Natural killer cell treated with Interleukin-12 subunit alpha and Interleukin-12 subunit beta and Interleukin-15 and Interleukin-18, amount 100 ng/mL, for 72 hours (primary cell): ENCODE measurements around the gene ABCC9. TPM values are rescaled to one million over a fixed set of nuclear protein-coding genes. Genes with fewer than 3 reads are reported as not detected.
"Not testable (repeated sequence)": the region's sequence is repeated elsewhere in the genome, so short reads cannot be mapped to it uniquely, and the experiment has no call there.

ENCODE experiments used
- ATAC-seq, 2 donors: fragments of 150-1000 bp; cut with Tn5 transposase in 1 of 2; sonication (Bioruptor Pico), chemical (Tn5 transposase) in 1 of 2; 2 replicates each; pipeline ENCODE4 v1.10.0; 2021
- DNase-seq: peaks from one replicate; pipeline ENCODE4 v3.0.0; 2022; ENCODE audit warnings: low spot score
- H3K27ac Mint-ChIP-seq, 2 donors: 1 replicate in 1 of 2; 2 replicates in 1 of 2; pipeline ENCODE4 v1.8.0; 2022; ENCODE audit warnings: mixed read lengths in 2 of 2, mild to moderate bottlenecking in 1 of 2, moderate library complexity in 1 of 2
- H3K27me3 Mint-ChIP-seq, 2 donors: 1 replicate in 1 of 2; 2 replicates in 1 of 2; pipeline ENCODE4 v1.8.0; 2022; ENCODE audit warnings: mixed read lengths in 2 of 2
- H3K36me3 Mint-ChIP-seq: one replicate; pipeline ENCODE4 v1.8.0; 2022; ENCODE audit warnings: mixed read lengths
- H3K4me1 Mint-ChIP-seq, 2 donors: 1 replicate in 1 of 2; 2 replicates in 1 of 2; pipeline ENCODE4 v1.8.0; 2022; ENCODE audit warnings: low read depth in 2 of 2, mixed read lengths in 2 of 2, mild to moderate bottlenecking in 1 of 2
- H3K4me3 Mint-ChIP-seq: one replicate; pipeline ENCODE4 v1.8.0; 2022; ENCODE audit warnings: mixed read lengths
- H3K9me3 Mint-ChIP-seq: 2 replicates; pipeline ENCODE4 v1.8.0; 2022; ENCODE audit warnings: mixed read lengths
- total RNA-seq, 2 donors: library from RNA; stranded (reverse); gene quantifications; one replicate each; pipeline ENCODE4 v1.2.3, GENCODE V29; 2022

The ABCC9 gene
- total RNA-seq, 2 donors from 2014 or later, result not detected

GRCh38 chr12:21950649-21951048, 9.4 kb upstream of the ABCC9 start:
- ATAC-seq, result no peak
- no peaks in the 10 kb centered on the region for H3K4me1 Mint-ChIP-seq
- H3K36me3 Mint-ChIP-seq, result peaks cover 13% of the 10 kb centered on the region
- no peak overlapping the region for H3K4me3 Mint-ChIP-seq
- no peak overlapping the region for H3K27ac Mint-ChIP-seq
- no peaks in the 10 kb centered on the region for H3K27me3 Mint-ChIP-seq
- DNase-seq, result no peak
- peaks cover 21% of the 10 kb centered on the region for H3K9me3 Mint-ChIP-seq

GRCh38 chr12:21949036-21949435, 7.8 kb upstream of the ABCC9 start:
- Mint-ChIP-seq H3K27me3 (peaks cover 0 to 8% of the 10 kb centered on the region in 2 donors), H3K4me3 (no peak overlapping the region), H3K27ac (no peak overlapping the region), H3K36me3 (peaks cover 13% of the 10 kb centered on the region), H3K9me3 (peaks cover 21% of the 10 kb centered on the region), H3K4me1 (no peaks in the 10 kb centered on the region)
- DNase-seq, result no peak
- no peak for ATAC-seq

- peaks cover 13% of the 10 kb centered on the region for H3K36me3 Mint-ChIP-seq
- H3K4me1 Mint-ChIP-seq, result no peaks in the 10 kb centered on the region
- DNase-seq (no peak), ATAC-seq (no peak)
- no peak overlapping the region for H3K27ac Mint-ChIP-seq
- H3K27me3 Mint-ChIP-seq, result peaks cover 2 to 18% of the 10 kb centered on the region in 2 donors
- peaks cover 21% of the 10 kb centered on the region for H3K9me3 Mint-ChIP-seq
- no peak overlapping the region for H3K4me3 Mint-ChIP-seq
These were observed 5.8 kb upstream of the ABCC9 start for GRCh38 chr12:21946983-21947382.

GRCh38 chr12:21945002-21945401, 3.8 kb upstream of the ABCC9 start:
- ATAC-seq, result no peak
- Mint-ChIP-seq H3K4me3 (no peak overlapping the region), H3K9me3 (peaks cover 19% of the 10 kb centered on the region), H3K4me1 (no peaks in the 10 kb centered on the region), H3K27me3 (peaks cover 13 to 38% of the 10 kb centered on the region in 2 donors), H3K27ac (no peak overlapping the region), H3K36me3 (peaks cover 11% of the 10 kb centered on the region)
- DNase-seq, result no peak

- no peaks in the 10 kb centered on the region for H3K4me1 Mint-ChIP-seq
- no peak overlapping the region for H3K4me3 Mint-ChIP-seq
- no peaks in the 10 kb centered on the region for H3K36me3 Mint-ChIP-seq
- no peak for ATAC-seq
- H3K27me3 Mint-ChIP-seq, result peaks cover 23 to 48% of the 10 kb centered on the region in 2 donors
- DNase-seq, result no peak
- H3K27ac Mint-ChIP-seq, result no peak overlapping the region
- peaks cover 5% of the 10 kb centered on the region for H3K9me3 Mint-ChIP-seq
These were observed 1.1 kb upstream of the ABCC9 start for GRCh38 chr12:21942377-21942703.

- peaks cover 3% of the 10 kb centered on the region for H3K9me3 Mint-ChIP-seq
- no peak overlapping the region for H3K27ac Mint-ChIP-seq
- DNase-seq (no peak), ATAC-seq (peak in 1 of 2 donors; percentile 27)
- H3K27me3 Mint-ChIP-seq, result peaks cover 23 to 48% of the 10 kb centered on the region in 2 donors
- no peak overlapping the region for H3K4me3 Mint-ChIP-seq
- H3K4me1 Mint-ChIP-seq, result no peaks in the 10 kb centered on the region
- H3K36me3 Mint-ChIP-seq, result no peaks in the 10 kb centered on the region
These were observed 515 bp upstream of the ABCC9 start for GRCh38 chr12:21941506-21942376.

- DNase-seq (no peak), ATAC-seq (no peak)
- Mint-ChIP-seq H3K27me3 (peaks cover 23 to 42% of the 10 kb centered on the region in 2 donors), H3K4me3 (no peak overlapping the region), H3K27ac (no peak overlapping the region), H3K9me3 (no peaks in the 10 kb centered on the region), H3K4me1 (no peaks in the 10 kb centered on the region), H3K36me3 (no peaks in the 10 kb centered on the region)
These were observed 1.8 kb downstream of the ABCC9 start for GRCh38 chr12:21939435-21939834.

GRCh38 chr12:21938879-21939278, 2.3 kb downstream of the ABCC9 start:
- Mint-ChIP-seq H3K9me3 (no peaks in the 10 kb centered on the region), H3K4me1 (no peaks in the 10 kb centered on the region), H3K36me3 (no peaks in the 10 kb centered on the region), H3K27ac (no peak overlapping the region), H3K4me3 (no peak overlapping the region), H3K27me3 (peaks cover 23 to 38% of the 10 kb centered on the region in 2 donors)
- ATAC-seq (no peak), DNase-seq (no peak)

- Mint-ChIP-seq H3K9me3 (peaks cover 8% of the 10 kb centered on the region), H3K4me1 (no peaks in the 10 kb centered on the region), H3K27ac (no peak overlapping the region), H3K27me3 (peaks cover 1 to 4% of the 10 kb centered on the region in 2 donors), H3K4me3 (no peak overlapping the region), H3K36me3 (no peaks in the 10 kb centered on the region)
- ATAC-seq (no peak), DNase-seq (no peak)
These were observed 7.1 kb downstream of the ABCC9 start for GRCh38 chr12:21934173-21934572.

- no peak for DNase-seq
- Mint-ChIP-seq H3K4me3 (no peak overlapping the region), H3K9me3 (peaks cover 8% of the 10 kb centered on the region), H3K36me3 (no peaks in the 10 kb centered on the region), H3K4me1 (no peaks in the 10 kb centered on the region), H3K27me3 (peaks cover 0 to 2% of the 10 kb centered on the region in 2 donors), H3K27ac (no peak overlapping the region)
- no peak for ATAC-seq
These were observed 7.6 kb downstream of the ABCC9 start for GRCh38 chr12:21933656-21934055.

GRCh38 chr12:21929972-21930371, 11.3 kb downstream of the ABCC9 start:
- not testable (repeated sequence) for H3K36me3 Mint-ChIP-seq, H3K4me3 Mint-ChIP-seq, H3K27me3 Mint-ChIP-seq, H3K27ac Mint-ChIP-seq, H3K4me1 Mint-ChIP-seq, ATAC-seq, DNase-seq
- peaks cover 13% of the 10 kb centered on the region for H3K9me3 Mint-ChIP-seq

- Mint-ChIP-seq H3K27ac (no peak overlapping the region), H3K9me3 (peaks cover 5% of the 10 kb centered on the region), H3K4me3 (no peak overlapping the region), H3K4me1 (no peaks in the 10 kb centered on the region), H3K27me3 (no peaks in the 10 kb centered on the region), H3K36me3 (no peaks in the 10 kb centered on the region)
- DNase-seq (no peak), ATAC-seq (no peak)
These were observed 15.8 kb downstream of the ABCC9 start for GRCh38 chr12:21925296-21925913.

- Mint-ChIP-seq H3K9me3 (no peaks in the 10 kb centered on the region), H3K27ac (no peak overlapping the region), H3K4me3 (no peak overlapping the region), H3K4me1 (no peaks in the 10 kb centered on the region), H3K36me3 (no peaks in the 10 kb centered on the region), H3K27me3 (no peaks in the 10 kb centered on the region)
- ATAC-seq, result no peak
- DNase-seq, result no peak
These were observed 19.8 kb downstream of the ABCC9 start for GRCh38 chr12:21921436-21921835.

- Mint-ChIP-seq H3K27ac (no peak overlapping the region), H3K36me3 (no peaks in the 10 kb centered on the region), H3K9me3 (peaks cover 2% of the 10 kb centered on the region), H3K4me1 (no peaks in the 10 kb centered on the region), H3K4me3 (no peak overlapping the region), H3K27me3 (no peaks in the 10 kb centered on the region)
- ATAC-seq, result no peak
- DNase-seq, result no peak
These were observed 22.8 kb downstream of the ABCC9 start for GRCh38 chr12:21918456-21918855.
